Brain microvascular endothelial cell (primary cell): Measurements from ENCODE around the gene FOXA1.

ENCODE experiments used
- DNase-seq: peaks from one replicate; pipeline ENCODE4 v3.0.0-alpha.2; 2020
- H3K27ac ChIP-seq: fragments of 250-450 bp; sonication (Bioruptor Pico); 2 replicates; pipeline ENCODE4 v1.5.1; 2020; ENCODE audit warnings: mild to moderate bottlenecking, moderate library complexity
- H3K27me3 ChIP-seq: fragments of 250-450 bp; sonication (Bioruptor Pico); replicated peaks from 2 replicates; pipeline ENCODE4 v1.5.1; 2020; ENCODE audit warnings: mild to moderate bottlenecking
- H3K36me3 ChIP-seq: fragments of 250-450 bp; sonication (Bioruptor Pico); replicated peaks from 2 replicates; pipeline ENCODE4 v1.5.1; 2020; ENCODE audit warnings: mild to moderate bottlenecking
- H3K4me3 ChIP-seq: 2 replicates; pipeline ENCODE4 v1.5.1; 2011; ENCODE audit warnings: low read depth, mild to moderate bottlenecking, control low read depth, low read length, moderate library complexity
- in situ Hi-C: cut with HindIII; loops from 2 replicates; pipeline ENCODE4 v1.10.0; 2017; ENCODE audit warnings: low sequenced_read_pairs, low pct_ligation_motif_present
- TF ChIP-seq, protein P1 (sequence below): IDR thresholded peaks from 2 replicates; pipeline ENCODE4 v1.5.1; 2011; ENCODE audit warnings: low read depth, mild to moderate bottlenecking, moderate library complexity, low read length, control low read depth, inconsistent platforms; ENCODE audit errors: missing control alignments

FOXA1 gene

DNA sequence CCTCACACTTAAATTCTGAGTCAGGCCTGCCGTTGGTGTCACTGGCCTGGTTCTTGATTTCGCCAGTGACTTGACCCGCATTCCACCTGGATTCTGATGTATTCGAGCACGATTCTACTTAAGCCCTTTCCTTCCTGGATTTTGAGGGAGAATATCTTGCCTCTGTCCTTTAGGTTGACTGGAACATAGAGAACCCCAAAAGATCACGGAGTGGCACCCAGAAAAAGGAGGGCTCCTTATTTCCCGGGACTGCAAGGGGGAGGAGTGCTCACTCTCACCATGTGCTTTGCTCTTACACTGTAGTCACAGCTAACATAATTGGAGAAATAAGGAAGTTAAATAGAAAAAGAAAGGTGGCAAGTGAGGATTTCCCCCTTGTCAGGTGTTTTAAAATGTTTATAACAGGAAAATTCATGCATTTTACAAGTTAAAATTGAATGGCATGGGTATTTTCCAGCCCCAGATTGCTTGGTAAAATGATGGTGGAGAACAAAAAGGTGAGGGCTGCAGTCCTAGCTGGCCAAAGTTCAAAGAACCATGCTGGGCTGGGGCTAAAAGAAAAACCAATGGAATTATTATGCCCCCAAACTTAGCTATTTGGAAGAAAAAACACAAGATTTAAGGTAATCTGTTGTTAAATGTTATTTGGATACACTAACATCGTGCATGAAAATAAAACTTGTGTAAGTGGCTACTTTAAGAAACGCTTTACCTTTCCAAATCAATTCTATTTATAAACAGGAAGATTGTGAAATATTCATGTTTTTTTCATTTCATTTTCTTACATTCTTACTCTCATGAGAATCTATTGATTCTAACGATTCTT is 8.9 kb downstream of the FOXA1 start:
- H3K27ac ChIP-seq, result no peak overlapping the region
- peaks cover 74% of the 10 kb centered on the region for H3K27me3 ChIP-seq
- no peak overlapping the region for H3K4me3 ChIP-seq
- TF ChIP-seq, protein P1, sequence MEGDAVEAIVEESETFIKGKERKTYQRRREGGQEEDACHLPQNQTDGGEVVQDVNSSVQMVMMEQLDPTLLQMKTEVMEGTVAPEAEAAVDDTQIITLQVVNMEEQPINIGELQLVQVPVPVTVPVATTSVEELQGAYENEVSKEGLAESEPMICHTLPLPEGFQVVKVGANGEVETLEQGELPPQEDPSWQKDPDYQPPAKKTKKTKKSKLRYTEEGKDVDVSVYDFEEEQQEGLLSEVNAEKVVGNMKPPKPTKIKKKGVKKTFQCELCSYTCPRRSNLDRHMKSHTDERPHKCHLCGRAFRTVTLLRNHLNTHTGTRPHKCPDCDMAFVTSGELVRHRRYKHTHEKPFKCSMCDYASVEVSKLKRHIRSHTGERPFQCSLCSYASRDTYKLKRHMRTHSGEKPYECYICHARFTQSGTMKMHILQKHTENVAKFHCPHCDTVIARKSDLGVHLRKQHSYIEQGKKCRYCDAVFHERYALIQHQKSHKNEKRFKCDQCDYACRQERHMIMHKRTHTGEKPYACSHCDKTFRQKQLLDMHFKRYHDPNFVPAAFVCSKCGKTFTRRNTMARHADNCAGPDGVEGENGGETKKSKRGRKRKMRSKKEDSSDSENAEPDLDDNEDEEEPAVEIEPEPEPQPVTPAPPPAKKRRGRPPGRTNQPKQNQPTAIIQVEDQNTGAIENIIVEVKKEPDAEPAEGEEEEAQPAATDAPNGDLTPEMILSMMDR, result no peak
- in situ Hi-C loops, result no loop called here
- DNase-seq, result no peak
- H3K36me3 ChIP-seq, result no peaks in the 10 kb centered on the region

DNA sequence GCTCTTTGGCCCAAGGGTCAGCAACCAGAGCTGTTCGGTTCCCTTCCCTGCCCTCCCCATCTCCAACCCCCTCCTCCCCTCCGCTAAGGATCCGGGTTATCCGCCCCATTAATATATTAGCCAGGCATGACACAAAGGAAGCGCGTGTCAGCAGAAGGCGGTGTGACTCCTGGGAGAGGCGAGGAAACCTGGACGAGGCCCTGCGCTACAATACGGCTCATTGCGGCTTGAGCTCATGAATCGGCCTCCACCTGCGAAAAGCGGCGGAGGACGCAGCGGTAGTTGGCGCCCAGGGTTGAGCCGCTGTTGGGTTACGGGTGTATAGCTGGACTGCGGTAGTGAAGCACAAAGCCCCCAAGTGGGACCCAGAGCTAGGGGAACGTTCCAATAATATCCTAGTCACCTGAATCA is 9.9 kb downstream of the FOXA1 start:
- no peaks in the 10 kb centered on the region for H3K36me3 ChIP-seq
- no peak overlapping the region for H3K4me3 ChIP-seq
- no peak overlapping the region for H3K27ac ChIP-seq
- DNase-seq, result no peak
- in situ Hi-C loops, result no loop called here
- TF ChIP-seq, protein P1, result no peak
- H3K27me3 ChIP-seq, result peaks cover 63% of the 10 kb centered on the region

DNA sequence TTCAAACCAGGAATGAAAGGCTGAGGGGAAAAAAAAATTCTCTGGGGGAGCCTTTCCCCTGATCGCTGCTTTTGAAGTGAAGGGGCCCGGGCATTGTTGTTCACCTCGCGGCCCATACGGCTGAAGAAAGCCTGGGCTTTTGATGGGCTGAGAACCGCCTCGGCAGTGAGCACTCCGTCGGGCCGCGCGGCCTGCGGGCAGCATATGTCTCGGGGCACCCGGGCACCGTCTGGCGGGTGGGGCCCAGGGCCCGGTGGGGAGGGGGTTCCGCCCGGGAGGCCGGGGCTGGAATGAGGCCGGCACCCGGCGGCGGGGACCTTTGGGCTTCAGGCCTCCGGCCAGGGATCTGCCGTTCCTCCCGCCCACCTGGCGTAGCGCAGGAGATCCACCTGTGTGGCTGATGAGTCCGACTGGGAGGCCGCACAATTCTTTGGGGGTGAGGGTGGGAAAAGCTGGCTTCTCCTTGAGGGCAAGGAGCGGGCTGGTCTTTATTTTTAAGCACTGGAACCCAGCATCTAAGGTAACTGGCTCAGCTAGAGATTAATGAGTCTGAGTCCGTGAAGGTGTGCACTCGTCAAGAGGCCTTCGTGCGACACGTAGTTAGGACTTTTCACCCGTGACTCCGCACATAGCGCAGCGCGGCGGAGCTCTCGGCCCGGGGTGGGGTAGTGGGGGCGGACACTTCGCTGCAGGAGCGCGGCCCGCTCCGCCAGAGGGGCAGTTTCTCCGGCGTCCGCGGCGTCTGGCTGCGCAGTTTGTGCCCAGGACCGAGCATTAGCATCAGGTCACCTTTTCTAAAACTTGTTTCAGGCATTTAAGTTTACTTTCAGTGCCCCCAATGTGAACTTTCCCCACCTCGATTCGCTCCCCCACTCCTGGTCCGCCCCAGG is 10.6 kb downstream of the FOXA1 start:
- no peaks in the 10 kb centered on the region for H3K36me3 ChIP-seq
- H3K27ac ChIP-seq, result no peak overlapping the region
- peaks cover 57% of the 10 kb centered on the region for H3K27me3 ChIP-seq
- in situ Hi-C loops, result no loop called here
- H3K4me3 ChIP-seq, result no peak overlapping the region
- DNase-seq, result no peak
- TF ChIP-seq, protein P1, result no peak

DNA sequence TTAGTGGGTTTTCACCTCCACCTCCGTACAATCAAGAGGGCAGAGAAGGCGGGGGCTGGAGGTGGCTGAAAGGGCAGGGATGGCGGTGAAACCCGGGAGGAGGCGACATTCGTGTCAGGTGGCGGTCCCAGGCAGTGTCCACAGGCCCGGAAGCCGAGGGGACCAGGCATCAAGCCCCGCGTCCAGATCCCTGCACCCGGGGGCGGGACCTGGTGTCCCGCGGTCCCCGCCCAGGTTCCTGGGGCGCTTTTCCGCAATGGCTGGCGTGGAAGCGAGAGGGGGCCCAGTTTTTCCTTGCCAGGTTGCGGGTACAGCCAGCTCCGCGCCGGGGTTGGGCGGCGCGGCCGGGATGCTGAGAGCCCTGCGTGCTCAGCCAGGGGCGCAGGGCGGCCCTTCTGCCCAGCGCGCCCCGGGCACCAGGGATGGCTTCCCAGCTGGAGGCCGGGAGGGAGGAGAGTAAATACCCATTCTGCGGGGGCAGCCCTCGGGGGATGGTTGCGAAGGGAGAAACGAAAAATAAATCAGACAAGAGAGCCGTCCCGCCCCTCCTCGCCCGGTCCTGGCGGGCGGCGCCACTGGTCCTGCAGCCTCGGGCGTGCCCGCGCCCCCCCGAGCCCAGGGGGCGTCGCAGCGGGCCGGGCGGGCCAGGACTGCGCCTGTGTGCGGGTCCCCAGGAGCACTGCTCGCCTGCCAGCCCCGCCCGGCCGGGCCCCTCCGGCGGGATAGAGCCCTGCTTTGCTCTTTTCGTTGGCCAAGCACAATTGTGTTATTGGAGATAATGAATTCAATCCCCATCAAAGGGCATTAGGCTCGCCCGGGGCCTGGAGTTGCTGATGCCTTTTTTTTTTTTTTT is 11.5 kb downstream of the FOXA1 start:
- in situ Hi-C loops, result no loop called here
- Histone ChIP-seq H3K36me3 (no peaks in the 10 kb centered on the region), H3K27me3 (peaks cover 50% of the 10 kb centered on the region), H3K27ac (no peak overlapping the region), H3K4me3 (peak overlapping the region; percentile 12)
- DNase-seq, result no peak
- TF ChIP-seq, protein P1, result no peak

DNA sequence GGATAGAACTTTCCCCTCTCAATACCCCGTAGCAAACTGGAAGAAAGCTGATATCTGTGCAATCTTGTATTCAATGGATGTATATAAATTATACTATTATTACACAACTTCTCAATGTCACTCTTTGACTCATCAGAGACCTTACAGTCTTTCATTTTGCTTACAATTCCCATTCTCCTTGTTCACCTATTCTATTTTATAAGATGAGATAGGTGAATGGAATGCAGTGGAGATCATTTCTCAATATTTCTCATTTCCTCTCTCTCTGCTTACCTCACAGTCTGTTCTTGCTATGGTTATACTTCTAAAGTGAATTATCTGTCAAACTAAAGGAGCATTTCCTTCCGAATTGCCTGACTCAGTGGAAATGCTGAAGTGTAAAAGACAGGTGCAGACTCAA is 14.9 kb downstream of the FOXA1 start:
- Histone ChIP-seq H3K27ac (no peak overlapping the region), H3K4me3 (no peak overlapping the region), H3K27me3 (peaks cover 22% of the 10 kb centered on the region), H3K36me3 (no peaks in the 10 kb centered on the region)
- TF ChIP-seq, protein P1, result no peak
- DNase-seq, result no peak
- in situ Hi-C loops, result no loop called here
